Measurements from ENCODE around the gene ABHD17C.

- no peak for TF ChIP-seq CTCF (IDR thresholded peaks at IDR 0.05)
- TF ChIP-seq EZH2 (IDR thresholded peaks at IDR 0.05) = no peak
These were observed 49.5 kb upstream of the ABHD17C start for GRCh38 chr15:80645494-80646065.
